ENCODE results near the gene SMAD3. TPM values are rescaled to one million over a fixed set of nuclear protein-coding genes. Genes with fewer than 3 reads are reported as not detected.

Gene SMAD3
- total RNA-seq, 6 experiments from 2014 or later, result 9.2 to 34.0 (median 14.4) TPM

DNA sequence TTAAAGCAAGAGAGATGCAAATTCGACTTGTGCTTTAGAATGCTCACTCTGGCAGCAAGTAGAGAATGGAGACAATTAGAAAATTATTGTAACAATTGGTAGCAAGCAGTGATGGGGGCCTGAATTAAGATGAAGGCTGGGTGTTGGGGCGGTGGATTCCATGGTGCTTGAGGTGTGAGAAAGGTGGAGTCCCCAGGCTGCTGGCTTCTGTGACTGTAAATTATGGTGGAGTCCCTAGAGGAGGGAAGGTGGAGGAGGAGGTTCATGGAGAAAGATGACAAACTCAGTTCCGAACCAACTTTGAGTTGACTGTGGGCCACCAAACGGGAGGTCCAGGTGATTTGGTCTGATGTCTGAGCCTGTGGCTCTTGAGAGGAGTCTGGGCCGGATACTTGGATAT lies 10.7 kb upstream of the SMAD3 start:
- Histone ChIP-seq H3K4me3 (no peak overlapping the region), H3K4me1 (peaks cover 0 to 64% (median 15%) of the 10 kb centered on the region in 4 donors), H3K27ac (no peak overlapping the region), H3K27me3 (no peaks in the 10 kb centered on the region), H3K9me3 (no peaks in the 10 kb centered on the region), H3K36me3 (peaks cover 0 to 4% (median 0%) of the 10 kb centered on the region in 4 donors)
- DNase-seq (no peak), ATAC-seq (no peak)
- intact Hi-C loops (cut with DNase I), result no loop called here
- WGBS (ENCODE audit: insufficient coverage, low coverage, low lambda C conversion rate, missing lambda C conversion rate), result 87% methylated on average over 5 of the region's 5 CpGs
- TF ChIP-seq, protein P1, sequence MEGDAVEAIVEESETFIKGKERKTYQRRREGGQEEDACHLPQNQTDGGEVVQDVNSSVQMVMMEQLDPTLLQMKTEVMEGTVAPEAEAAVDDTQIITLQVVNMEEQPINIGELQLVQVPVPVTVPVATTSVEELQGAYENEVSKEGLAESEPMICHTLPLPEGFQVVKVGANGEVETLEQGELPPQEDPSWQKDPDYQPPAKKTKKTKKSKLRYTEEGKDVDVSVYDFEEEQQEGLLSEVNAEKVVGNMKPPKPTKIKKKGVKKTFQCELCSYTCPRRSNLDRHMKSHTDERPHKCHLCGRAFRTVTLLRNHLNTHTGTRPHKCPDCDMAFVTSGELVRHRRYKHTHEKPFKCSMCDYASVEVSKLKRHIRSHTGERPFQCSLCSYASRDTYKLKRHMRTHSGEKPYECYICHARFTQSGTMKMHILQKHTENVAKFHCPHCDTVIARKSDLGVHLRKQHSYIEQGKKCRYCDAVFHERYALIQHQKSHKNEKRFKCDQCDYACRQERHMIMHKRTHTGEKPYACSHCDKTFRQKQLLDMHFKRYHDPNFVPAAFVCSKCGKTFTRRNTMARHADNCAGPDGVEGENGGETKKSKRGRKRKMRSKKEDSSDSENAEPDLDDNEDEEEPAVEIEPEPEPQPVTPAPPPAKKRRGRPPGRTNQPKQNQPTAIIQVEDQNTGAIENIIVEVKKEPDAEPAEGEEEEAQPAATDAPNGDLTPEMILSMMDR (IDR thresholded peaks at IDR 0.05), result no peak
- no peak for TF ChIP-seq POLR2A (IDR thresholded peaks at IDR 0.05)

- H3K36me3 ChIP-seq, result no peaks in the 10 kb centered on the region
- DNase-seq (peak; percentile 92 to 95 (median 95)), ATAC-seq (peak; percentile 70 to 85 (median 75))
- H3K27ac ChIP-seq, result peak overlapping the region; percentile 58 to 81 (median 69)
- H3K9me3 ChIP-seq, result no peaks in the 10 kb centered on the region
- peaks cover 0 to 71% (median 17%) of the 10 kb centered on the region in 4 donors for H3K4me1 ChIP-seq
- peak; percentile 80 for TF ChIP-seq POLR2A (IDR thresholded peaks at IDR 0.05)
- TF ChIP-seq, protein P1 (IDR thresholded peaks at IDR 0.05), result no peak
- intact Hi-C loops (cut with DNase I), result no loop called here
- H3K27me3 ChIP-seq, result no peaks in the 10 kb centered on the region
- peak overlapping the region; percentile 30 to 75 (median 49) for H3K4me3 ChIP-seq
- WGBS (ENCODE audit: insufficient coverage, low coverage, low lambda C conversion rate, missing lambda C conversion rate), result 15% methylated on average over 6 of the region's 6 CpGs
Observed at GRCh38 chr15:67059127-67059553, 6.3 kb upstream of the SMAD3 start.

GRCh38 chr15:67061811-67062368 lies 3.5 kb upstream of the SMAD3 start:
- Histone ChIP-seq H3K4me3 (peak overlapping the region in 1 of 3 donors; percentile 6), H3K27ac (peak overlapping the region; percentile 89 to 97 (median 91)), H3K27me3 (no peaks in the 10 kb centered on the region), H3K4me1 (peaks cover 0 to 51% (median 17%) of the 10 kb centered on the region in 4 donors), H3K36me3 (no peaks in the 10 kb centered on the region), H3K9me3 (no peaks in the 10 kb centered on the region)
- peak in 1 of 3 donors; percentile 62 for DNase-seq
- WGBS (ENCODE audit: insufficient coverage, low coverage, low lambda C conversion rate, missing lambda C conversion rate), result 14% methylated on average over 3 of the region's 3 CpGs
- intact Hi-C loops (cut with DNase I), result loop anchor here in 1 of 2 donors (10.0 kb wide), 1 partner anchor 103 kb away; no protein-coding TSS in a partner anchor
- ATAC-seq, result peak in 1 of 4 donors; percentile 7
- no peak for TF ChIP-seq POLR2A (IDR thresholded peaks at IDR 0.05)
- TF ChIP-seq, protein P1 (IDR thresholded peaks at IDR 0.05), result no peak

- H3K4me1 ChIP-seq, result peaks cover 0 to 53% (median 18%) of the 10 kb centered on the region in 4 donors
- H3K36me3 ChIP-seq, result no peaks in the 10 kb centered on the region
- peak; percentile 22 to 45 (median 37) for ATAC-seq
- peak; percentile 53 for TF ChIP-seq POLR2A (IDR thresholded peaks at IDR 0.05)
- TF ChIP-seq, protein P1 (IDR thresholded peaks at IDR 0.05), result peak in 1 of 4 donors; percentile 17
- 23% methylated on average over 3 of the region's 3 CpGs for WGBS (ENCODE audit: insufficient coverage, low coverage, low lambda C conversion rate, missing lambda C conversion rate)
- peak overlapping the region; percentile 89 to 97 (median 91) for H3K27ac ChIP-seq
- no peaks in the 10 kb centered on the region for H3K9me3 ChIP-seq
- intact Hi-C loops (cut with DNase I), result loop anchor here in 1 of 2 donors (10.0 kb wide), 1 partner anchor 102 kb away; no protein-coding TSS in a partner anchor
- DNase-seq, result peak in 1 of 3 donors; percentile 72
- H3K27me3 ChIP-seq, result no peaks in the 10 kb centered on the region
- H3K4me3 ChIP-seq, result peak overlapping the region in 2 of 3 donors; percentile 6 to 7
Observed at GRCh38 chr15:67062369-67062985, 2.9 kb upstream of the SMAD3 start.
